GM18909 (cell line): ENCODE data around the gene PGM2L1.
"Not testable (repeated sequence)": the region's sequence is repeated elsewhere in the genome, so short reads cannot be mapped to it uniquely, and the experiment has no call there.

Experiments used
- ATAC-seq: cut with Tn5 transposase; IDR thresholded peaks from one replicate; pipeline ENCODE4 v1.9.1; 2021; ENCODE audit warnings: mild to moderate bottlenecking; ENCODE audit not compliant: unreplicated experiment, poor library complexity

The PGM2L1 gene

GRCh38 chr11:74403607-74404321 lies 5.5 kb upstream of the PGM2L1 start:
- no peak for ATAC-seq

- ATAC-seq: no peak
These were observed 2.4 kb upstream of the PGM2L1 start for GRCh38 chr11:74400606-74401005.

- peak; percentile 20 for ATAC-seq
These were observed 561 bp downstream of the PGM2L1 start for GRCh38 chr11:74397501-74398243.

GRCh38 chr11:74392256-74392655 lies 6.0 kb downstream of the PGM2L1 start:
- no peak for ATAC-seq

GRCh38 chr11:74391193-74391592 lies 7.0 kb downstream of the PGM2L1 start:
- no peak for ATAC-seq

GRCh38 chr11:74390697-74391096 lies 7.5 kb downstream of the PGM2L1 start:
- ATAC-seq: no peak

GRCh38 chr11:74388678-74389327 lies 9.4 kb downstream of the PGM2L1 start:
- ATAC-seq: no peak

- no peak for ATAC-seq
These were observed 13.6 kb downstream of the PGM2L1 start for GRCh38 chr11:74384641-74385040.

GRCh38 chr11:74380746-74381439 lies 17.3 kb downstream of the PGM2L1 start:
- no peak for ATAC-seq

- no peak for ATAC-seq
These were observed 20.5 kb downstream of the PGM2L1 start for GRCh38 chr11:74377689-74378088.

- no peak for ATAC-seq
These were observed 24.9 kb downstream of the PGM2L1 start for GRCh38 chr11:74373382-74373781.

GRCh38 chr11:74371269-74372052 lies 26.8 kb downstream of the PGM2L1 start:
- no peak for ATAC-seq

GRCh38 chr11:74370123-74370522 lies 28.1 kb downstream of the PGM2L1 start:
- no peak for ATAC-seq

- ATAC-seq: no peak
These were observed 30.4 kb downstream of the PGM2L1 start for GRCh38 chr11:74367881-74368280.

- ATAC-seq: no peak
These were observed 31.7 kb downstream of the PGM2L1 start for GRCh38 chr11:74366576-74366975.

GRCh38 chr11:74365805-74366204 lies 32.4 kb downstream of the PGM2L1 start:
- ATAC-seq: not testable (repeated sequence)

- no peak for ATAC-seq
These were observed 40.8 kb downstream of the PGM2L1 start for GRCh38 chr11:74357449-74357848.

GRCh38 chr11:74355626-74356025 lies 42.6 kb downstream of the PGM2L1 start:
- ATAC-seq: no peak

- ATAC-seq: no peak
These were observed 44.2 kb downstream of the PGM2L1 start for GRCh38 chr11:74354036-74354435.

- no peak for ATAC-seq
These were observed 50.9 kb downstream of the PGM2L1 start for GRCh38 chr11:74347381-74347780.
